ENCODE results near the gene HOXC6.
A peak's percentile ranks its signal among the peaks of the same experiment; 100 is the strongest.

Gene HOXC6

DNA sequence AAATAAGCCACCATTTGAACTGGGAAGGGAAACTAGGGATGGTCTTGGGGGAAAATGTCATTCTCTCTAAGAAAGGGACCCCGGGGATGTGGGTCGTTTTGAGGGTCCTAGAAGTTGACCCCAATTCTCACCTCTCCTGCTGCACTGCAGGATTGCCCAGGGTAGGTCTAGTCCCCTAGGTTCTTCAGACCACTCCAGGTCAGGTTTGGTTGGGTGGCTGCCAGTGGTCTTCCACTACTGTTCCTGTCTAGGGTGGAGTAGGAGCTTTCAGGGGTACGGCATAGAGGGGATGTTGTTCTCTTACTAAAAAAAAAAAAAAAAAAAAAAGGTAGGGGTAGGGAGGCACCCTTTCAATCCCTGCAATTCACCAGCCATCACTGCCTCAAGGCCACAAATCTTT is 12.2 kb upstream of the HOXC6 start:
- DNase-seq = no peak

DNA sequence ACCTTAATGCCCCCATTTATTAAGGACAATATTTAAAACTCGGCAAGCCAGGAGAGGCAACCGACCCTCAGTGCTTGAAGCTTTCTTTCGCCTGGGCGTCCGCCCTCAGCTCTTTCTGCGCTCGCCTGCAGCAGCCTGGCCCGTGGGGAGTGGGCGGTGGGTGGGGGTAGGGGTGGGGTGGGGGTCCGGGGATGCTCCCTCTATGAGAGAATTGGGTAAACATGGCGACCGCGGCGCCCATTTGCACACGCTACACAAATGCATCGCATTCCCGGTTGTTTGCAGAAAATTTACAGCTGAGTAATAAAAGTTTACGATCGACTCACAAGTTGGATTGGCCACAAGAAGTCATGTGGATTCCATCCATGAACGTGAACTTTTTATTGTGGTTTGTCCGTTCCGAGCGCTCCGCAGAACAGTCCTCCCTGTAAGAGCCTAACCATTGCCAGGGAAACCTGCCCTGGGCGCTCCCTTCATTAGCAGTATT is 11.7 kb upstream of the HOXC6 start:
- DNase-seq = peak; percentile 67

DNA sequence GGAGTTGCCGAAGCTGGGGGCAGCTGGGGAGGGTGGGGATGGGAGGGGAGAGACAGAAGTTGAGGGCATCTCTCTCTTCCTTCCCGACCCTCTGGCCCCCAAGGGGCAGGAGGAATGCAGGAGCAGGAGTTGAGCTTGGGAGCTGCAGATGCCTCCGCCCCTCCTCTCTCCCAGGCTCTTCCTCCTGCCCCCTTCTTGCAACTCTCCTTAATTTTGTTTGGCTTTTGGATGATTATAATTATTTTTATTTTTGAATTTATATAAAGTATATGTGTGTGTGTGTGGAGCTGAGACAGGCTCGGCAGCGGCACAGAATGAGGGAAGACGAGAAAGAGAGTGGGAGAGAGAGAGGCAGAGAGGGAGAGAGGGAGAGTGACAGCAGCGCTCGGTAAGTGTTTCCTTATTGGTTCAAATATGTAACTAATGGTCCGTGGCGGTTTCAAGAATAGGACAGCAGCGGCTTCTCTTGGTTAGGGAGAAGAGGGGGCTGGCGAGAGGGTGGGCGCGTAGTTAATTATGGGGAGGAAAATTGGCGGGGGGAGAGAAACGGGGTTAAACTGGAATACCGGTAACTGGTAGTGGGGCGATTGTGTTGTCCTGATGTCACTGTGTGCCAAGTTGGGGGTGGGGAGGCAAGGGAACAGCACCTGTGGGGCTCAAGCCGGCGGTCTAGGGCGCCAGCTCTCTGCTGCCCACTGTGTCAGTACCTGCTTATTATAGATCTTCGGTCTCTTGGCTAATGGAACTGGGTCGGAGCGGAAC is 11.0 kb upstream of the HOXC6 start:
- no peak for DNase-seq

- peak; percentile 33 for DNase-seq
Observed at GRCh38 chr12:54017878-54018467, 10.3 kb upstream of the HOXC6 start.

DNA sequence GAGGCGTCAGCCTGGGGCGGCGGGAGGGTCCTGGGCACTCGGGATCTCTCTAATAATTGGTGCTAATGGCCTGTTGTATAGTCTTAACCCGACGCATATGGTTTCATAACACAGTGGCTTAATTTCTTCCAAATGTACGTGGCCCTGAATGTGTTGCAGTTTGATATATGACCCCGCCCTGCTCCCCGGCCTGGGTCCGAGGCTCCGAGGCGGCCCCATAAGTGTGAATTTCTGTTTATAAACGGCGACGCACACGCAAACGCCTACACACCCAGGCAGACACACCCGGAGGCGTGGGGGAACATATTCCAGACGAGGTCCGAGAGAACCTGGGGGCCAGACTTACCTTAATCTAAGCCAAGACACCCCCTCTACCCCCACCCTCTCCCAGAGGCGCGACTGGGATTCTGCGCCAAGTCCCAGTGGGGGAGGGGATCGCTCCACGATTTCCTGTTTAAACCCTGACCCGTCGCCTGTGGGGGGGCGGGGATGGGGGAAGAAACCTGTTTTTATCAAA is 9.7 kb upstream of the HOXC6 start:
- DNase-seq = no peak

- DNase-seq = no peak
Observed at GRCh38 chr12:54019091-54019811, 9.0 kb upstream of the HOXC6 start.

DNA sequence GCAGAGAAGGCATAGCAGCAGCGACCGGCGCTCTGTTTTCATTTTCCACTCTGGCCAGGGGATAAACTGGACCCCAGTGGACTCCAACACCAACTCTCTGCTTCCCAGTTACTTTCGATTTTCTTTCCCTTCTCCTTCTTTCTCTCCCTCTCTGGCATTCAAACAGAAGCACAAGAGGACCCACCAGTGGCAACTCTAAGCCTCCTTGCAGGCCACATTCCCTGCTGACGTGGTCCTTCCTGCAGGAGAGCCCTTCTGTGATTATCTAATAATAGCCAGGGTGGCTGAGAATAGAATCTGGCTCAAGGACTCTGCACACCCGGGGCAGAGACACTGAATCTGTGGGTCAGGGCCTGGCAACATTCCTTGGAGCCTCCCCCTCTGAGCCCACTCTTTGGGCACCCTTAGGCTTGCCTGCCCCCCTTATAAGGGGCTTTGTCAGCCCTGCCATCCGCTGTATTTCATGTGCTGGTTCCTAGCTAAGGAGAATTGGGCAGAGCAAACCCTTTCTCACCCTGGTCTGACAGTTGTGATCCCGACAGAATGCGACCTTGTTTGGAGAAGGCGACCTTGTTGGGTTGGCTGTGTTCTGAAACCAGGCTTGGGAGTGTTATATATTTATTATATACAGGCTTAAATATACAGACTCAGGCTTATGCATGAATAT is 8.2 kb upstream of the HOXC6 start:
- DNase-seq = no peak

- no peak for DNase-seq
Observed at GRCh38 chr12:54020591-54021405, 7.4 kb upstream of the HOXC6 start.

DNA sequence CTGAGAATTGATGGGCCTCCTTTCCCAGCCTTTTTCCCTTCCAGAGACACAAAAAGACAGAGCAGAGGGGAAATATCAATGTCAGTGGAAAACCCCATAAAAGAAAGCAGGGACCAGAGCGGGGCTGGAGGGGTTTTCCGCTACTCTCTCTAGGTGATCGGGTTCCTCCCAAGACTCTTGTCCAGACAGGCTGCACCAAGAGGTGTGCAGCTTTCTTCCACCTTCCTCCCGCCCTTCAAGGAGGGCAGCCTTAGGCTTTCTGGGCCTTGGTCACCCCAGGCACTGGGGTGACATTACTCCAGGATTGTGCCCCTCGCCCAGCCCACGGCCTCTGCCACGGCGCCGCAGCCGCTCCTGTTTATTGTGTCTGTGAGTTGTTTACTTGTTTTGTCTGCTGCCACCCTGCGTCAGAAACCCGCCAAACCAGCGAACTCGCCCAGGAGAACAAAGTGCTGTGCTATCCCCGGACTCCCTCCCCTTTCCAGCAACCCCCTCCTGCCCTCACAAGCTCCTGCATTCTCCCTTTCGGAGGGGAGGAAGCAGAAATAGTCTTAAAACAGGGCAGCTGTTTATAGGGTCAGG is 6.7 kb upstream of the HOXC6 start:
- no peak for DNase-seq

- no peak for DNase-seq
Observed at GRCh38 chr12:54022960-54023884, 5.0 kb upstream of the HOXC6 start.

GRCh38 chr12:54024127-54024526 is 4.1 kb upstream of the HOXC6 start:
- DNase-seq = no peak

GRCh38 chr12:54024581-54025305 is 3.5 kb upstream of the HOXC6 start:
- no peak for DNase-seq

GRCh38 chr12:54025499-54026405 is 2.5 kb upstream of the HOXC6 start:
- no peak for DNase-seq

DNA sequence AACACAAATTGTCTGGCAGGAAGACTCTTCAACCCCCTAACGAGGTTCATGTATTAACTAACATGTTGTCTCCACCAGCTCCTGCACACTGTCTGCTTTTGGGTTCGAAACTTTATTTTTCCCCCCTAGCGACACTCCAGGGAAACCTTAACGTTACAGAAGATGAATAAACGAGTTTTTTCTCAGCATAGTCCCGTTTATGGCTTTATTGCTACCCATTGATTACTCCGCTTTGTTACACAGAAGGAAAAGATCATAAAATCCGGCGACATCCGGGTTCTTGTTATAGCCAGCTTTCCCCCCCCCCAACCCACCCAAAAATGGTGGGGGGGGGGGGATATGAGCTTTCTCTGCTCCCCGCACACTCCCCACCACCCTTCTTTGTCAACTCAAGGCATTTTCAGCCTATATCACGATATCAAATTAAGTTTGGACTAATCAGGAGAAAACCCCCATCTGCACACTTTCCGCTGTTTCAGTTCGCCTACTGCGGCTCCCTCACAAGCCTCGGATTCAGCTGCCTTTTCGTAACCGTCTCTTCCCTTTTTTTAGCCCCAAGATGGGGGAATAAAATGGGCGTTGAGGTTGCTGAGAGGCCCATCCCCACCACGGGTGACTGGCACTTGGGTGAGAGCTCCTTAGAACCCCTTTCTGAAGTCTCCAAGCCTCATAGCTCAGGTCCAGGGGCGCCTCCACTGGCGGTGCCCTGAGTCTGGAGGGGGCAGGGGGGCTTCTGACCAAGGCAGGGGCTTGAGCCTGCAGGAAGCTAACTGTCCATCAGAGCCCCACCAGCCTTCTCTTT is 1.4 kb upstream of the HOXC6 start:
- no peak for DNase-seq

GRCh38 chr12:54027442-54027786 is 826 bp upstream of the HOXC6 start:
- DNase-seq = no peak

DNA sequence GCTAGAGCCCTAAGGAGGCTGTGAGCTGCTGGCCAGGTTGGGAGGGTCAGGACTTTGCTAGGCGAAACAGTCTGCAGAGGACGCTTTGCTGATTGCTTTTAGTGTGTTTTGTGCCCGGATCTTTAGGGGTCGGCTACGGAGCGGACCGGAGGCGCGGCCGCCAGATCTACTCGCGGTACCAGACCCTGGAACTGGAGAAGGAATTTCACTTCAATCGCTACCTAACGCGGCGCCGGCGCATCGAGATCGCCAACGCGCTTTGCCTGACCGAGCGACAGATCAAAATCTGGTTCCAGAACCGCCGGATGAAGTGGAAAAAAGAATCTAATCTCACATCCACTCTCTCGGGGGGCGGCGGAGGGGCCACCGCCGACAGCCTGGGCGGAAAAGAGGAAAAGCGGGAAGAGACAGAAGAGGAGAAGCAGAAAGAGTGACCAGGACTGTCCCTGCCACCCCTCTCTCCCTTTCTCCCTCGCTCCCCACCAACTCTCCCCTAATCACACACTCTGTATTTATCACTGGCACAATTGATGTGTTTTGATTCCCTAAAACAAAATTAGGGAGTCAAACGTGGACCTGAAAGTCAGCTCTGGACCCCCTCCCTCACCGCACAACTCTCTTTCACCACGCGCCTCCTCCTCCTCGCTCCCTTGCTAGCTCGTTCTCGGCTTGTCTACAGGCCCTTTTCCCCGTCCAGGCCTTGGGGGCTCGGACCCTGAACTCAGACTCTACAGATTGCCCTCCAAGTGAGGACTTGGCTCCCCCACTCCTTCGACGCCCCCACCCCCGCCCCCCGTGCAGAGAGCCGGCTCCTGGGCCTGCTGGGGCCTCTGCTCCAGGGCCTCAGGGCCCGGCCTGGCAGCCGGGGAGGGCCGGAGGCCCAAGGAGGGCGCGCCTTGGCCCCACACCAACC is 1.5 kb downstream of the HOXC6 start:
- DNase-seq = no peak

GRCh38 chr12:54030442-54030801 is 2.2 kb downstream of the HOXC6 start:
- DNase-seq = no peak
